DMS53 treated with DMSO at 0.1 percent for 48 hours (cell line): Measurements from ENCODE around the gene GINS2.

Experiments
- DNase-seq: peaks from one replicate; lab custom pipeline; 2025; ENCODE audit not compliant: unreplicated experiment; lab: John Stamatoyannopoulos, UW

Gene GINS2

GRCh38 chr16:85643631-85644030 lies 45.1 kb downstream of the GINS2 start:
- no peak for DNase-seq

- DNase-seq = no peak
These were observed 45.9 kb downstream of the GINS2 start for GRCh38 chr16:85642762-85643358.

- DNase-seq = no peak
These were observed 47.0 kb downstream of the GINS2 start for GRCh38 chr16:85641776-85642176.

DNA sequence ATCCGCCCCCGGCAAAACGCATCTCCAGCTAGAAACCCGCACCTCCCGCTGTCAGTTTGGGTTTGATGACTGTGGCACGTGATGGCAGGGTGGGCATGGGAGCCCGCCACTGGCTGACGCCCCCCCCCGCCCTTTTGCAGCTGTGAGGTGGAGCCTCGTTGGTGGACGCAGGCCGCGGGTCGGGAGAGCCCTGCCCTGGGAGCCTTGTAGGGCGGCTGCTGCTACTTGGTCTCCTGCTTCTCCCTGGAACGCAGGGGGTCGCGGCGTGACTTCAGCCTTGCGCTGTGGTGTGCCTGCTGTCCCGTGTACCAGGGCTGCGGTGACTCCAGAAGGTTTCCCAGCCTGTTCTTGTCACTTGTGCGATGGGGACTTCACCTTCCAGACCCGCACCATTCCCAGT lies 47.4 kb downstream of the GINS2 start:
- DNase-seq = no peak

DNA sequence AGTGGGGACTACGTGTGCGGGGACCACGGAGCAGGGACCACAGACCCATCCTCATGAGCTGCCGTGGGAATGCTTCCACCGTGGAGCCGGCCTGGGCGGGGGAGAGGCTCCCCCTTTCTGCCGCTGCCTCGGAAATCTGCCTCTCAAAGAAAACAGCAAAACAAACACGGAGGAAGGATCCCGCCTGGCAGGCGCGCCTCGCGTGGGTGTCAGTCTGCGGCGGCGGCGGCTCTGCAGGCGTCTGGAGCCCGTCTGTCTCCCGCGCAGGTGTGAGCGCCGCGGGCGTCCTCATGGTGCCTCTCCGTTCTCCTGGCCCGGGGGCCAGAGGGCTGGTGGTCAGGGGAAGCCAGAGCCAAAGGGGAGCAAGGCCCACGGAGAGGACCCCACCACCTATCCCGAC lies 48.2 kb downstream of the GINS2 start:
- DNase-seq = no peak

- no peak for DNase-seq
These were observed 48.5 kb downstream of the GINS2 start for GRCh38 chr16:85640254-85640558.

DNA sequence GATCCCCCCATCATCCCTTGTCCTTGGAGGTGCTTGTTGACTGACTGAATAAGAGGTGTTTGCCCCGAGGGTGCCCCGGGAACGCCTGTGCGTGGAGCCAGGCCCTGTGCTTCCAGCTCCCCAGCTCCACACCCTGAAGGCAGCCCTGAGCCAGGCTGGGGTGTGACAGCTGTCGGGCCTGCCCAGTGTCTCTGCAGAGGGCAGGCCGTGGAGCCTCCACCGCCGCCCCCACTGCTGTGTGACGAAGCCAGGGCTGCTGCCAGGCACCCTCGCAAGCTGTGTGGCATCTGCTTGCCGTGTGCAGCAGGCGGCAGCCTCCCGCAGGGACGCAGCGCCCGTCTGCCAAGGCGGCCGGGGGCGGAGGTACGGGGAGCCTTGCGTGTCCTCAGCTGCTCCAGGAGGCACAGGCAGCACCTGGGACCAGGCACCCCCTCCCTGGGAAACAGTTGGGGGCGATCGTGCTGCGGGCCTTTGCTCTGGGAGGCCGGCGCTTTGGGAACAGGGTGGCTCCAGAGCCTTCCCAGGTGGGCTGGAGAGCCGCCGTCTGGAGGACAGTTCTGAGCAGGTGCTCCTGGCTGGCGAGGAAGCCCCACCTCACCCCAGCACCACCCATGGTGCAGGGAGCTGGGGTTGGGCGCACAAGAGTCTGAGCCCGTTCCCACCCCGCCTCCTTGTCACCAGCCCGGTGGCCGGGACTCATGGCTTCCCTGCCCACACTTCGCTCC lies 49.1 kb downstream of the GINS2 start:
- DNase-seq = no peak

- no peak for DNase-seq
These were observed 49.9 kb downstream of the GINS2 start for GRCh38 chr16:85638695-85639409.

DNA sequence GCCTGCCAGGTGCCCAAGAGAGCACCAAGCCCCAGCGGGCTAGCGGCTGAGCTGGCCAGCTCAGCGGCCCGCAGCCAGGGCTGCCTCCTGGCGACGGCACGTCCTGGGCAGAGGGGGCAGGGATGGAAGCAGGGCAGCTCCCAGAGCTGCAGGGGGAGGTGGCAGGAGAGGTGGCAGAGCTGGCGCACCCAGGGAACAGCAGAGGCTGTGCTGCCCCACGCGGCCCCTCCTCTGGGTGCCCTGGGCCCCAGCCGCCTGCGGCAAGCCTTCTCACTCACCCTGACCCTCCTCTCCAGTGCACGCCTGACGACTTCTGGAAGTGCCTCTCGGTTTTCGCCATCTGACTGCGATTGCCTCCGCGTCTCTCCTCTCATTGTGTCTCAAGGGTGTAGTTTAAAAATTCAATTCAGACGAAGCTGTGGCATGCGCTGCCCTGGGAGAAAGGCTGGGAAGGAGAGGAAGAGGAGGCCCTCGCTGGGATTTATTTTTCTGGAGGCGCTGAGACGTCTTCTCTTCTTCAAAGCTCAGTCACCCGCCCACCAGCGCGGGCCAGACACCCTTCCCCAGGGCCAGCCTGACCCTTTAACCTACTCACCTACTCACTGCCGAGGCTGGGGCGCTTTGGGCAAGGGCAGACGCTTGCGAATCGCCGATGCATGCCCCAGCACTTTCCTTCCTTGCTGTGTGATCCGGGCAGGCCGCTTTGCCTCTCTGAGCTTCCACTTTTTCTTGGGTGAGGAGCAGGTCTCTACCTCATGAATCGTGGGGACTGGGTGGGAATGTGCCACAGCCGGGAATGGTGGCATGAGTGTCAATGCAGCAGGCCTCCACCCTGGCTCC lies 50.7 kb downstream of the GINS2 start:
- DNase-seq = no peak

DNA sequence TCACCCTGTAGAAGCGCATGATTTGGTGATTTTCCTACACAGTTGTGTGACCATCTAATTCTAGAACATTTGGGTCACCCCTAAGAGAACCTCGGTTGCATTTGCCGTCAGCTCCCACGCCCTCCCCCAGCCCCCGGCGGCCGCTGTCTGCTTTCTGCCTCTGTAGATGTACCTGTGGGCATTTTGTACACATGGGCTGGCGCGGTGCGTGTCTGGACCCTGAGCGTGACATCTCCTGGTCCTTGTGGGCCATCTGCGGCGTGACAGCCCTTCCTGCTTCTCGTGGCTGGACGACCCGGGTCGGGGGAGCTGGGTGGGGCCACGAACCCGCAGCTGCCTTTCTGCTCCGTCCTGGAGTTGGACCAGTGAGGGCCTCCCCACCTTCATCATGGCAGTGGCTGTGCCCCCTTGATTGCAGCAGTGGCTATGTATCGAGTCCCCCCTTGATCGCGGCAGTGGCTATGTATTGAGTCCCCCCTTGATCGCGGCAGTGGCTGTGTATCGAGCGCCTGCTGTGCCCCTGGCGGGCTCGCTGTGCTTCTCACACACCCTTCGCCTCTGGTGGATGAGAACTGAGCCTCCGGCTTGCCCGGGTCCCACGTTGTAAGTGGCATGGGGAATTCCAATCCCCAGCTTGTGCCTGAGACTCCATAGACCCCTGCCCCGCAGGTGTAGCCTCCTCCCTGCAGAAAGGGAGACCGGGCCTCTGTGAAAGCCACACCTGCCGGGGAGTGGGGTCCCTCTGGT lies 51.5 kb downstream of the GINS2 start:
- DNase-seq = no peak

DNA sequence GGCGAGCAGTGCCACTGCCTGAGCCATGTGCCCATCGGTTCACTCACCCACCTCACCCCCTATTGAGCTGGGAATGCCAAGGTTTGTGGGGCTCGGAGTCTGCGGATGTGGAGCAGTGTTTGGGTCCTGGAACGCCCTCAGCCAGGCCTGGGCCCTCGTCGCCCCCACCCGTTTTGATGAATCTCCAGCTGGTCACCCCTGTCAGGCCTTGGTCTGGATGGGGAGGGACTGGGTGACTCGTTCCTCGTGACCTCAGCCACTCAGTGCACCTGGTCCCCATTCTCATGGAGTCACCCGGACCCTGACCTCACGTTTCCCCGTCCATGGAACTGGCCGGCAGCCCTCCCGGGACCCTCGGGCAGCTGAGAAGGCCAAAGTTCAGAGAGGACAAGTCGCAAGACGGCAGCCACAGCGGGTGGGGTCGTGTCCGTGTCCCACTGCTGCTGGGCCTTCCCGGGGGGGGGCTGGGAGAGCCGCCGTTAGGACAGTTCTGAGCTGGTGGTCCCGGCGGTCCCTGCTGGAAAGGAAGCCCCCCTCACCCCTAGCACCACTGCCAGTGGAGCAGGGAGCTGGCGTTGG lies 52.4 kb downstream of the GINS2 start:
- no peak for DNase-seq

DNA sequence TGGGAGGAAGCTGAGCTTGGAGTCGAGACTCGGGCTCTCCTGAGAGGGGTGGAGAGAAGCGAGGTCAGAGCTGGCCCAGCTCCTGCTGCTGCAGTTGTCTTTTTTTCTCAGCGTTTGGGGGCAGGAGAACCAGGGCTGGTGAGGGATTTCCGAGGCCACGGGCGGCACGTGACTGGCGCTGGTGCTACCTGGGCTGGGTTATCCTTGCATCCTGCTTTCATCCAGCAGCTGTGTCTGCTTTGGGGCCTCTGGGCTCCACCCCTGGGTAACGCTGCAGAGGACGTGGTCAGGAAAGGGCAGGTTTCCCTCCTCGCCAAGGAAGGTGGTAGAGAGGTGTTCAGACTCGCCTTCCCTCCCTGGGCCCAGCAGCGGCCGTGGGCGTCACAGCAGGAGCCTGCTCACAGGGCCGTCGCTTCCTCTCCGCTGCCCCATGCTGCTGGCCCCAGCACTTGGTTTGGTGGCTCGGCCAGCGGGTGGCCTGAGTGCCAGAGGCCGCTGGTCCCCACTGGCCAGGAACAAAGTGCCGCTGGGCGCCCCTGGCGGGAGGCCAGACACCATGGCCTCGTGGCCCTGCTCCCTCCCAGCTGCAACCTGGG lies 53.1 kb downstream of the GINS2 start:
- DNase-seq = no peak

GRCh38 chr16:85634747-85635544 lies 53.8 kb downstream of the GINS2 start:
- no peak for DNase-seq

GRCh38 chr16:85633888-85634287 lies 54.9 kb downstream of the GINS2 start:
- DNase-seq = no peak

- DNase-seq = no peak
These were observed 55.4 kb downstream of the GINS2 start for GRCh38 chr16:85633438-85633743.

- DNase-seq = no peak
These were observed 55.9 kb downstream of the GINS2 start for GRCh38 chr16:85632709-85633437.

DNA sequence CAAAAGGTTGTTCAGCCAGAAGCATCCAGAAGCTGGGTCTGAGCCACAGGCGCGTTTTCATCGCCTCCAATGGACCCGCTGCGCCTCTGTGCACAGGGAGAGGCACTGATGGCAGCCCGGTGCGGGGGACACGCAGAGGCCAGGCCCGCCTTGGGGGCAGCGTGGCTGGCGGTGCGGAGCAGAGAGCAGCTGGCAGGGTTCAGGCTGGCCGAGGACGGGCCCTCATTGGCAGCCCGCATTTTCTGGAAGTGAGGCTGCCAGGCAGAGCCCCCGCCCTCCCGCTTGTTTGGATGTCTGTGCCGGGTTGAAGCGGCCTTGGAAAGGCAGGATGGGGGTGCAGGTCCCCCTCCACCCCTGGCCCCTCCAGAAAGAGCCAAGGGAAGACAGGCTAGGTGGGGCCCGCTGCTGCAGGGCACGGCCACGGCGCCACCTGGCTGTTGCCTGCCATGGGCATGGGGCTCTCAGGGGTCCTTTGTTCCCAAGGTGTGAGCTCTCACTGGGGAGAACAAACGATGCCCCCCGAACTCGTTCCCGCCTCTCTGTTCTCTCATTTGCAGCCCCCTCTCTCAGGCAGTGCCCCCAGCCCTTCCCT lies 56.9 kb downstream of the GINS2 start:
- no peak for DNase-seq

DNA sequence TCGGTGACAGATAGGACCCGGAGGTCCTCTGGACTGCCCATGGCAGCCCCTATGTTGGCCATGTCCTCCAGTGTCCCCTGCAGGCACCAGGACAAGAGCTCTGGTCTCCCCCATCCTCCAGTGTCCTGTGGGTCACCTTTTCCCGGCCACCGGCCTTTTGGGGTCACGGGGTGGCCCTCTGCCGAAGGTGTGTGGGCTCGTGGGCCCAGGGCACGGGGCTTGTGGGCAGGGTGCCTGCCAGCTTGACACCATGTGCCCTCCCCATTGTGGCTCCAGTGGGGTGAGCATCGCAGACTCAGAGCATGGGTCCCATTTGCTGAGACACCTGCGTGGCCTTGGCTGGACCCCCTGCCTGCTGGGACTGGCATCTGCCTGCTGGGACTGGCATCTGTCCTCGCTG lies 57.5 kb downstream of the GINS2 start:
- no peak for DNase-seq

DNA sequence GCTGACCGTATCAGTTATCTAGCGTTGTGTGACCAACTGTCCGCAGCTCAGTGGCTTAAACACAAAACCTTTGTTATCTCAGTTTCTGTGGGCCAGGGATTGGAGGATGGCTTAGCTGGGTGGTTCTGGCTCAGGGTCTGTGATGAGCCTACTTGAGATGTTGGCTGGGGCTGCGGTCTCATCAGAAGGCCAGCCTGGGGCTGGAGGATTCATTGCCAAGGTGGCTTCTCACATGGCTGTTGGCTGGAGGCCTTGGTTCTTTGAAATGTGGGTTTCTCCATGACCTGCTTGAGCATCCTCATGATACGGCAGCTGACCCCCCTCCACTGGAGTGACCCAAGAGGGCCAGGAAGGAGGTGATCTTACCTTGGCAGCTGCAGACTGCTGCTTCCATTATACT lies 58.9 kb downstream of the GINS2 start:
- no peak for DNase-seq
